ENCODE results near the gene HPSE2.

GRCh38 chr10:98980353-98980752, 255.3 kb downstream of the HPSE2 start:
- TF ChIP-seq TAF1 (IDR thresholded peaks at IDR 0.05; ENCODE audit: borderline replicate concordance, insufficient read depth, low read length) (no peak), POLR2AphosphoS5 (IDR thresholded peaks at IDR 0.05; ENCODE audit: low read depth, low read length) (no peak)

Data from PFSK-1 (cell line).